Middle frontal gyrus (tissue), 1 donor: ENCODE results near the gene AHDC1.
"Not testable (repeated sequence)": the region's sequence is repeated elsewhere in the genome, so short reads cannot be mapped to it uniquely, and the experiment has no call there.

Experiments
- DNase-seq: peaks from one replicate; pipeline ENCODE4 v3.0.0-alpha.2; 2015; ENCODE audit warnings: low spot score; ENCODE audit errors: extremely low spot score

AHDC1 gene

GRCh38 chr1:27634177-27634984 lies 30.4 kb upstream of the AHDC1 start:
- no peak for DNase-seq

- DNase-seq, result no peak
Measured at GRCh38 chr1:27633640-27634176, 29.8 kb upstream of the AHDC1 start.

GRCh38 chr1:27633298-27633610 lies 29.3 kb upstream of the AHDC1 start:
- no peak for DNase-seq

GRCh38 chr1:27632387-27633297 lies 28.7 kb upstream of the AHDC1 start:
- no peak for DNase-seq

- DNase-seq, result no peak
Measured at GRCh38 chr1:27630859-27631491, 27.0 kb upstream of the AHDC1 start.

- no peak for DNase-seq
Measured at GRCh38 chr1:27628712-27629111, 24.8 kb upstream of the AHDC1 start.

- DNase-seq, result not testable (repeated sequence)
Measured at GRCh38 chr1:27627733-27628132, 23.8 kb upstream of the AHDC1 start.

GRCh38 chr1:27627061-27627460 lies 23.1 kb upstream of the AHDC1 start:
- DNase-seq, result no peak

GRCh38 chr1:27626031-27626935 lies 22.3 kb upstream of the AHDC1 start:
- DNase-seq, result no peak

- no peak for DNase-seq
Measured at GRCh38 chr1:27624467-27625178, 20.7 kb upstream of the AHDC1 start.

GRCh38 chr1:27623327-27624212 lies 19.6 kb upstream of the AHDC1 start:
- no peak for DNase-seq

- no peak for DNase-seq
Measured at GRCh38 chr1:27622828-27623227, 18.9 kb upstream of the AHDC1 start.

- DNase-seq, result no peak
Measured at GRCh38 chr1:27621051-27621920, 17.3 kb upstream of the AHDC1 start.

GRCh38 chr1:27619782-27620438 lies 16.0 kb upstream of the AHDC1 start:
- DNase-seq, result not testable (repeated sequence)

GRCh38 chr1:27618341-27619082 lies 14.6 kb upstream of the AHDC1 start:
- no peak for DNase-seq

GRCh38 chr1:27617420-27617819 lies 13.5 kb upstream of the AHDC1 start:
- no peak for DNase-seq

- no peak for DNase-seq
Measured at GRCh38 chr1:27616441-27616840, 12.5 kb upstream of the AHDC1 start.
